ENCODE data around the gene EIF3I.

The EIF3I gene

DNA sequence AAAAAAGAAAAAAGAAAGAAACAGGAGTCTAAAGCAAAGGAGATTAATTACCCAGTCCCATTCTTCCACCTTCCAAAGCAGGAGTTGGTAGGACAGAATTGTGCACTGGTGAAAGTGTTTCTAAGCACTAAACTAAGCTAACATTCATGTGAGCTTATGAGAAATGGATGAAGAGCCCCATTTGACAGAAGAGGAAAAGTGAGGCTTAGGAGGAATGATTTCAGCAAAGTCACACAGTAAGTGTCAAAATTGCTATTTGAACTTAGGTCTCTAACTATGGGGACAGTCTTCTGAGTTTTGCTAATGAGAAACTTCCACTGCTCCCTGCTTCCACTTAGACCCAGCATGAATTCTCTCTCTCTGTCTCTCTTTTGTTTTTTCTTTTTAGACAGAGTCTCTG is 47.5 kb downstream of the EIF3I start:
- H3K4me3 ChIP-seq (ENCODE audit: low read depth, low read length): no peak overlapping the region
- TF ChIP-seq, protein P1, sequence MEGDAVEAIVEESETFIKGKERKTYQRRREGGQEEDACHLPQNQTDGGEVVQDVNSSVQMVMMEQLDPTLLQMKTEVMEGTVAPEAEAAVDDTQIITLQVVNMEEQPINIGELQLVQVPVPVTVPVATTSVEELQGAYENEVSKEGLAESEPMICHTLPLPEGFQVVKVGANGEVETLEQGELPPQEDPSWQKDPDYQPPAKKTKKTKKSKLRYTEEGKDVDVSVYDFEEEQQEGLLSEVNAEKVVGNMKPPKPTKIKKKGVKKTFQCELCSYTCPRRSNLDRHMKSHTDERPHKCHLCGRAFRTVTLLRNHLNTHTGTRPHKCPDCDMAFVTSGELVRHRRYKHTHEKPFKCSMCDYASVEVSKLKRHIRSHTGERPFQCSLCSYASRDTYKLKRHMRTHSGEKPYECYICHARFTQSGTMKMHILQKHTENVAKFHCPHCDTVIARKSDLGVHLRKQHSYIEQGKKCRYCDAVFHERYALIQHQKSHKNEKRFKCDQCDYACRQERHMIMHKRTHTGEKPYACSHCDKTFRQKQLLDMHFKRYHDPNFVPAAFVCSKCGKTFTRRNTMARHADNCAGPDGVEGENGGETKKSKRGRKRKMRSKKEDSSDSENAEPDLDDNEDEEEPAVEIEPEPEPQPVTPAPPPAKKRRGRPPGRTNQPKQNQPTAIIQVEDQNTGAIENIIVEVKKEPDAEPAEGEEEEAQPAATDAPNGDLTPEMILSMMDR (IDR thresholded peaks at IDR 0.05; ENCODE audit: low read depth, low read length): no peak

DNA sequence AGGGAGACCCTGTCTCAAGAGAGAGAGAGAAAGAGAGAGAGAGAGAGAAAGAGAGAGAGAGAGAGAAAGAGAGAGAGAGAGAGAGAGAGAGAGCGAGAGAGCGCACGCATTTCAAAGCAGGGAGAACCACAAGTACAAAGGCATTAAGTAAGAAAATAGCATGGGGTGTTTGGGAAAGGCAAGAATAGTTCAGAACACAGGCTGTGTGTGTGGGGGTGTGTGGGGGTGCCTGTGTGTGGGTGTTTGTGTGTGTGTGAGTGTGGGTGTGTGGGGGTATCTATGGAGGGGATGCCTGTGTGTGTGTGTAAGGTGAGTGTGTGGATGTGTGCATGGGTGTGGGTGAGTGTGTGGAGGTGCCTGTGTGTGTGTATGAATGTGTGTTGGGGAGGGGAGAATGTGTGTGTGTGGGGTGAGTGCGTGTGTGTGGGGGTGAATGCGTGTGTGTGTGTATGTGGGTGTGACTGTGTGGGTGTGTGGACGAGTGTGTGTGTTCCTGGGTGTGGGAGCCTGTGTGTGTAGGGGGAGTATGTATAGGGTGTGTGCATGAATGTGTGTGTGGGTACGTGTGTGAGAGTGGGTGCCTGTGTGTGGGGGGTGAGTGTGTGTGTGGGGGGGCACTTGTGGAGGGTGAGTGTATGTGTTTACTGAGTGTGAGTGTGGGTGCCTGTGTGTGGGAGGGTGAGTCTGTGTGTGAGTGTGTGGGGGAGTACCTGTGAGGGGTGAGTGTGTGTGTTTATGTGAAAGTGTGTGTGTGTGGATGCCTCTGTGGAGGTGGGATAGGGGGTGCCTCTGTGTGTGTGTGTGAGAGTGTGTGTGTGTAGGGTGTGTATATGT is 50.6 kb downstream of the EIF3I start:
- TF ChIP-seq, protein P1 (IDR thresholded peaks at IDR 0.05; ENCODE audit: low read depth, low read length): no peak
- H3K4me3 ChIP-seq (ENCODE audit: low read depth, low read length): no peak overlapping the region

DNA sequence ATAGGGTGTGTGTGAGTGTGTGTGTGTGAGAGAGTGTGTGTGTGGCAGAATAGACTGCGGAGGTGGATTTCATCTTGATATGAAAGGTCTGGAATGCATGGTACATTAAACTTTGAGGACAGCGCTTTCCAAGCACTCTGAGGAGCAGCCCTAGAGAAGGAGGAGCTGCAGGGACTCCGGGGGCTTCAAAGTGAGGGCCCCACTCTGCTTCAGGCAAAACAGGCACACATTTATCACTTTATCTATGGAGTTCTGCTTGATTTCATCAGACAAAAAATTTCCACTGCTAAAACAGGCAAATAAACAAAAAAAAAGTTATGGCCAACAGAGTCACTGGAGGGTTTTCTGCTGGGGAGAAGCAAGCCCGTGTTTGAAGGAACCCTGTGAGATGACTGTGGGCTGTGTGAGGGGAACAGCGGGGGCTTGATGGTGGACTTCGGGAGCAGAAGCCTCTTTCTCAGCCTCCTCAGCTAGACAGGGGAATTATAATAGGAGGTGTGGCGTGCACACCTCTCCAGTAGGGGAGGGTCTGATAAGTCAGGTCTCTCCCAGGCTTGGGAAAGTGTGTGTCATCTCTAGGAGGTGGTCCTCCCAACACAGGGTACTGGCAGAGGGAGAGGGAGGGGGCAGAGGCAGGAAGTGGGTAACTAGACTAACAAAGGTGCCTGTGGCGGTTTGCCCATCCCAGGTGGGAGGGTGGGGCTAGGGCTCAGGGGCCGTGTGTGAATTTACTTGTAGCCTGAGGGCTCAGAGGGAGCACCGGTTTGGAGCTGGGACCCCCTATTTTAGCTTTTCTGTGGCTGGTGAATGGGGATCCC is 51.4 kb downstream of the EIF3I start:
- TF ChIP-seq, protein P1 (IDR thresholded peaks at IDR 0.05; ENCODE audit: low read depth, low read length): no peak
- no peak overlapping the region for H3K4me3 ChIP-seq (ENCODE audit: low read depth, low read length)

DNA sequence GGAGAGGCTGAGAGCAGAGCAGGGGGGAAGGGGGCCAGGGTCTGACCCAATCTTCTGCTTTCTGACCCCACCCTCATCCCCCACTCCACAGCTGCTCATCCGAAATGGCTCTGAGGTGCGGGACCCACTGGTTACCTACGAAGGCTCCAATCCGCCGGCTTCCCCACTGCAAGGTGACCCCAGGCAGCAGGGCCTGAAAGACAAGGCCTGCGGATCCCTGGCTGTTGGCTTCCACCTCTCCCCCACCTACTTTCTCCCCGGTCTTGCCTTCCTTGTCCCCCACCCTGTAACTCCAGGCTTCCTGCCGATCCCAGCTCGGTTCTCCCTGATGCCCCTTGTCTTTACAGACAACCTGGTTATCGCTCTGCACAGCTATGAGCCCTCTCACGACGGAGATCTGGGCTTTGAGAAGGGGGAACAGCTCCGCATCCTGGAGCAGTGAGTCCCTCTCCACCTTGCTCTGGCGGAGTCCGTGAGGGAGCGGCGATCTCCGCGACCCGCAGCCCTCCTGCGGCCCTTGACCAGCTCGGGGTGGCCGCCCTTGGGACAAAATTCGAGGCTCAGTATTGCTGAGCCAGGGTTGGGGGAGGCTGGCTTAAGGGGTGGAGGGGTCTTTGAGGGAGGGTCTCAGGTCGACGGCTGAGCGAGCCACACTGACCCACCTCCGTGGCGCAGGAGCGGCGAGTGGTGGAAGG is 52.6 kb downstream of the EIF3I start:
- H3K4me3 ChIP-seq (ENCODE audit: low read depth, low read length): no peak overlapping the region
- TF ChIP-seq, protein P1 (IDR thresholded peaks at IDR 0.05; ENCODE audit: low read depth, low read length): no peak

DNA sequence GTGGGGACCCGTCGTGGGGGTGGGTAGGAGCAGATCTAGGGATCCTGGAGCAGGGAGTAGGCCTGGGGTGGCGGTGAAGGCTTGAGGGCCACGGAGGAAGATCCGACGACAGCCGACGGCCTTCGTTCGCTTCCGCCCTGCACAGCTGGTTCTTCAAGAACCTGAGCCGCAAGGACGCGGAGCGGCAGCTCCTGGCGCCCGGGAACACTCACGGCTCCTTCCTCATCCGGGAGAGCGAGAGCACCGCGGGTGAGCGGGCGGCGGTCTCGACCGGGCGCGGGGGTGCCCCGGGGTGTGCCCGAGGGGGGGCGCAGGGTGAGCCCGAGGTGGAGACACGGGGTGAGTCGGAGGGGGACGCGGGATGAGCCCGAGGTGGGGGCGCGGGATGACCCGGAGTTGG is 53.2 kb downstream of the EIF3I start:
- TF ChIP-seq, protein P1 (IDR thresholded peaks at IDR 0.05; ENCODE audit: low read depth, low read length): no peak
- no peak overlapping the region for H3K4me3 ChIP-seq (ENCODE audit: low read depth, low read length)

DNA sequence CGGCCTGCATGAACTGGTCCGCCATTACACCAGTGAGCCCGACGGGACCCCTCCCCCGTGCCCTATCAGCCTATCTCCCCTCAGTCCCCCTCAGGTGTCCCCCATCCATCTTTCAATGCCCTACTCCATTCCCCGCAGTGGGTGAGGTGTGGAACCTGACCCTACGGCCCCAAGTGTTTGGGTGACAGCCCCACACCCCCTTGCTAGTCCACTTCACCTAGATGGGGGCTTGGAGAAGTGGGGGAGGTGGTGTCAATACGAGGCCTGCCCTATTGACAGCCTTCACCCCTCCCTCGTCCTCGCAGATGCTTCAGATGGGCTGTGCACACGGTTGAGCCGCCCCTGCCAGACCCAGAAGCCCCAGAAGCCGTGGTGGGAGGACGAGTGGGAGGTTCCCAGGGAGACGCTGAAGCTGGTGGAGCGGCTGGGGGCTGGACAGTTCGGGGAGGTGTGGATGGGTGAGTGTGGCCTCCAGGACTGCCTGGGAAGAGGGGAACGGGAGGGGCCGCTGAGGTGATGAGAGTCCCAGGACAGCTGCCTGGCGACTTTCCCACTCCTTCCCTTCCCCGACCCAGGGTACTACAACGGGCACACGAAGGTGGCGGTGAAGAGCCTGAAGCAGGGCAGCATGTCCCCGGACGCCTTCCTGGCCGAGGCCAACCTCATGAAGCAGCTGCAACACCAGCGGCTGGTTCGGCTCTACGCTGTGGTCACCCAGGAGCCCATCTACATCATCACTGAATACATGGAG is 54.0 kb downstream of the EIF3I start:
- H3K4me3 ChIP-seq (ENCODE audit: low read depth, low read length): no peak overlapping the region
- TF ChIP-seq, protein P1 (IDR thresholded peaks at IDR 0.05; ENCODE audit: low read depth, low read length): no peak
